Activated CD8-positive, alpha-beta memory T cell treated with anti-CD3 and anti-CD28 coated beads for 36 hours (primary cell): ENCODE measurements around the gene MACO1. TPM values are rescaled to one million over a fixed set of nuclear protein-coding genes. Genes with fewer than 3 reads are reported as not detected.

Source experiments
- CTCF ChIA-PET: fragments of 350-600 bp; sonication (Branson Sonifier 250); formaldehyde crosslinking; loops from one replicate; lab custom pipeline; 2021; ENCODE audit warnings: antibody characterized with exemption; lab: Charles Lee
- POLR2A ChIA-PET: fragments of 350-600 bp; sonication (Branson Sonifier 250); formaldehyde crosslinking; loops from one replicate; lab custom pipeline; 2021; ENCODE audit warnings: antibody characterized with exemption; lab: Charles Lee
- total RNA-seq, 2 experiments: library from RNA; stranded (reverse); gene quantifications; one replicate each; pipeline ENCODE4 v1.2.3, GENCODE V29; 2021

MACO1 gene
- total RNA-seq, 2 experiments from 2014 or later, result 15.0 to 16.4 TPM

DNA sequence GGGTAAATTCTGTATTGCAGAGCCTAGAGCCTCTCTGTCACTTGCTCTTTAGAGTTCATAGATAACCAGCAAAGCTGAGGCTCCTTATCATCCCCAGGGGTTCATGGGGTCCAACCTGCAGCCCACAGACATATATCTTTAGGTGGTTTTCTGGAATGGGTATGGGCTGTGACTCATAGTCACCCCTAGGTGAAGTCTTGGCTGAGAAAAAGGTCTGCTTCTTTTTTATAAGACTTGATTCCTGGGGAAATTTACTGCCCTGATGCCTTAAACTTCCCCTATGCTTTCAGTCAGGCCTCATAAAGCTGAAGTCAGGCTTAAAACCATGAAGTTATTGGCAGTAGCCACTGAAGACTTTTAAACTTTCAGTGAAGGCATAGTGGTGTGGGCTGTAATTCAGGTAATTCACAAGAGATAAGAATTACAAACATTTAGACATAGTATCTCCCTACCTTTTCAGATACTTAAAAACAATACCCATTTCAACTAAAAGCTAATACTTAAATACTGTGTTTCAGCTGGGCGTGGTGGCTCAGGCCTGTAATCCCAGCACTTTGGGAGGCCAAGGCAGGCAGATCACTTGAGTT, 46.8 kb downstream of the MACO1 start:
- CTCF ChIA-PET, result no interaction called here
- POLR2A ChIA-PET, result no interaction called here

DNA sequence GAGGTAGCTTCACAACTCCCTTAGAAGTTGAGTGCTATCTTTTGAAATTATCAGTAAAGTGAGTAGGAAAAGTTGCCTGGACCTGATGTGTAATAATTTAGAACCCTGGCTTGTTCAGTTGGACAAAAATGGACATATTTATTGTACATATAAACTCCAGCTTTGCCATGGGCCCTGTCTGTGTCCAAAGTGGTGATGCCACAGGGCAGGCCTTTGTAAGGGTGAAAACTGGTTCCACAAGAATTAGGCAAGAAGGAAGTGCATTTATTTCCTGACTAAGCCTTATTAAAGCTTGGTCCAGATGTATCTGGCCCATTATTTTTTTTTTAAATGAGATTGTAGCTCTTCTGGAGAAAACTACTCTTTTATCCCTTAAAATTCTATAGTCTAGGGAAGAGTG, 47.9 kb downstream of the MACO1 start:
- ChIA-PET POLR2A (no interaction called here), CTCF (interaction anchor here (1.3 kb wide), 1 partner anchor 10 kb away, joined by 3 read pairs; no protein-coding TSS in a partner anchor)

DNA sequence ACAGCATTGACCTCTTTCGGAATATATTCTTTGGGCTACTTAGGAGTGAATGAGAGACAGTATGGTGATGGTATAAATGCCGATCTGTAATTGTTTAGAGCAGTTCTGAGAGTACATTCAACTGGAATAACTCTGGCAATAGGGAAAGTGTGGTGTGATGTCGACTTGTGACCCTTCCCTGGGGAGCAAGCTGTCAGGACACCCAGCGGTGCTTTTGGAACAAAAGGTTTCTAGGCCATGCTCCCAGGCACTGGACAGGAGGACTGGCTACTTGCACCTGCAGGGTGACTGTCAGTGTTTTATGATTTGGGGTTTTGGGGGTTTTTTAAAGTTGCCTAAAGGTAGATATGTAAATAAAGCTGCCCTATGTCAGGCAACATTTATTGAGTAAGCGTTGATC, 50.9 kb downstream of the MACO1 start:
- ChIA-PET POLR2A (no interaction called here), CTCF (no interaction called here)

DNA sequence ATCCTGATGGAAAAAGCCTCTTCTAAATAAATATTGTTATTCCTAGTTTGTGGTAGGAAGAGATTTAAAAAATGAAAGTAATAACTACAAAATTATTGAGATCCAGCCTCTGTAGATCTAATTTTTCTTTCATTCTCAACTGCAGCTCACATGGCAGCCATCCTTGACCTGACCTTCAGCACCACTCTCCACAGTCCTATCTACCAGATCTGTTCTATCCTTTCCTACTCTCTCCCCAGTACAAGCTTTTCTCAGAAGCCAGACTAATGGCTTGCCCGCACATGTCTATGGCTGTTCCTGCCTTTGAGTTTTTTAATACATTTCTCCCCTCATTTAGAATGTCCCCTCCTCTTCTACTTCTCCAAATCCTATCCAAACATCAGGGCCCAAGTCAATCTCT, 51.5 kb downstream of the MACO1 start:
- CTCF ChIA-PET, result no interaction called here

DNA sequence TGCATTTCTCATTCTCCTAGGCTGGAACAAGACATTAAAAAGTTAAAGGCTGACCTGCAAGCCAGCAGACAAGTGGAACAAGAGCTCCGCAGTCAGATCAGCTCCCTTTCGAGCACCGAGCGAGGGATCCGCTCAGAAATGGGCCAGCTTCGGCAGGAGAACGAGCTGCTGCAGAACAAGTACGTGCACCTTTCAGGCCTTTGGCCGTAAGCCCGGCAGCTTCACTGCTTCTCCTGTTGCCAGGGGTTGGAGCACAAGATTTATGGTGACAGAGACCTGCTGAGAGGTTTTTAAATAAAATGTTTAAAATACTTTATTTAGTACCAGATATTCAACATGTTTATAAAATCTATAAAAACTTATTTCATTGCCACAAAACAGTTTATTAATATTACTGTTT, 53.4 kb downstream of the MACO1 start:
- ChIA-PET POLR2A (no interaction called here), CTCF (no interaction called here)

More for the DNA sequence above, 51.5 kb downstream of the MACO1 start:
- POLR2A ChIA-PET, result no interaction called here

DNA sequence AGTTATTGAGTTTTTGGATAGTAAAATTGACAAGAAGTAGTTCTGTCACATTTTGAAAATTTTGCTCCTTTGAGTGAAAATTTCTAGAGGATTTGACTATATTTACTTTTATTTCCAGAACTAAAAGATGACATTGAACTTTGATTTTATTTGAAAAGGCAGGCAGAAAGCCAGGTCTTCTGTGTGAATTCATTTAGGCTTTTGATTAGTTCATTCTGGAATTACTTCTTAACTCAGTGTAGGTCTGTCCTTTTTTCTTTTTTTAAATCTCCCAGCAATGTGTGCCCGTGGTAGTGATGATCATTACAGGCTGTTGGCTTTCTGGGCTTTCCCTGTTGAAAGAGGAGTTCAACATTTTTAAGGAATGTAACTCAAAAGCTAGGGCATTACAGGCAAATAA, 53.8 kb downstream of the MACO1 start:
- POLR2A ChIA-PET, result no interaction called here
- CTCF ChIA-PET, result interaction anchor here (0.9 kb wide), 1 partner anchor 48 kb away, joined by 3 read pairs; no protein-coding TSS in a partner anchor

DNA sequence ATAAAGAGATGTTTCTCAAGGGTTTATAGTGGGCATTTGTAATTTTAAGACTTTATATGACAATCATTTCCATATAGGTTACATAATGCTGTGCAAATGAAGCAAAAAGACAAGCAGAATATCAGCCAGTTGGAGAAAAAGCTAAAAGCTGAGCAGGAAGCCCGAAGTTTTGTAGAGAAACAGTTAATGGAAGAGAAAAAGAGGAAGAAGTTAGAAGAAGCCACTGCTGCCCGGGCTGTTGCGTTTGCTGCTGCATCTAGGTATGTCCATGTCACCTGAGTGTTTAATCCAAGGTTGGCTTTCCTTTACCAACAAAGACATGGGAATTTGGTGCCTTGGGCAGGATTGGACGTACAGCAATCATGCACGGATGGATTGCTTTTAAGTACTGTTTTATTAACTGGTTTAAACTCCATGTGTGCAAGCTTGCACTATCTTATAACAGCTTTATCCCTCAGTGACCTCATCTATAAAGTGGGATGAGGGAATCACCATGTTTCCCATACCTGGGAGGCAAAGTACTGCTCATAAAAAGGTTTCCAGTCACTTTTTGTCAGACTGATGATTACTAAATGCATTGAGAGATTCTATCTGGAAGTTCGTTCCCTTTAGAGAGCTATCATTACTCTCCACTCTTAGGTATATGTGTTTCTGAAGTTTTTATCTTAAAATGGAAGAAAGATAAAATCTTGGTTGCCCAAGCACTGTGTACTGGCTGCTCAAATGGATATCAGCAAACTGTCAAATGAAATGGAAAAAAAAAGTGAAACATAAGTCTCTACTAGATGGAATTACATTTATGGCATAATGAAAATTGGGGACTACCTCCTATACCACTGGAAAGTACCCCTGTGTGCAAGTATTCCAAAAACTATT, 55.1 kb downstream of the MACO1 start:
- CTCF ChIA-PET, result interaction anchor here (0.9 kb wide), 1 partner anchor 50 kb away, joined by 3 read pairs; no protein-coding TSS in a partner anchor
- POLR2A ChIA-PET, result no interaction called here

DNA sequence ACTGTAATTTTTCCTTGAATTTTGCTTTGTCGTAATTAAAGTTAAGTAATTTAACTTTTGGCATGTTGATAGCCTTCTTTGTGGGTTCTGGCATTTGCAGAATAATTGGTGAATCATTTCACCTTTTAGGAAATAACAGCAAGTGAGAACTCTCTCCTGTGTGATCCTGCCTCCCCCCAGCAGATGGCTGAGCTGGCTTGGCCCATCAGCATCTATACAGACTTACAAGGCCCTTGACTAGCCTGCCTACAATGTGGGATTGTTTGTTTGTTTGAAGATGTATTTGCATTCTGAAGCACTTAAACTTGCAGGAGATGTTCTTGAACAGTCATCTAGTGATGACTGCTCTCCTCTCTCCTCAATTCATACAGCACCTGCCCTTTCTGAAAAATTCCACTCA, 55.9 kb downstream of the MACO1 start:
- POLR2A ChIA-PET, result no interaction called here
- CTCF ChIA-PET, result interaction anchor here (0.9 to 1.6 kb wide), 2 partner anchors 12 to 17 kb away, joined by 4 read pairs; no protein-coding TSS in a partner anchor

DNA sequence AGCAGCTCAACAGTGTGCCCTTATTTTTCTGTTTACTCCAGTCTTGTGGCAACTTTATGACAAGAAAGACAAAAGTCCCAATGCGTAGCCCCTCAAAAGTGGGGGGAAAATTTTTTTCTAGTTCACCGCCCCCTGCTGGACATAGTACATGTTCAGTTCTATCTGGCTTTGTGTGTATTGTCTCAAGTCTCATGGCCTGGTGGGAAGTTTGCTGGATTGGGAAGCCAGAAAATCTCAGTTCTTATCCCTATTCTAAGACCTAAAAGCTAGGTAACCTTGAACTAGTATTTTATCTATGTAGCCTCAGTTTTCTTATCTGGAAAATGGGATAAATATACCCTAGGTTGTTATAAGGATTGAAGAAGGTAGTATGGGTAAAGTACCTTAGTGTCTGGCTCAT, 56.9 kb downstream of the MACO1 start:
- CTCF ChIA-PET, result interaction anchor here (0.9 to 1.8 kb wide), 4 partner anchors 11 to 33 kb away, joined by 4 to 5 read pairs (median 4); no protein-coding TSS in a partner anchor

DNA sequence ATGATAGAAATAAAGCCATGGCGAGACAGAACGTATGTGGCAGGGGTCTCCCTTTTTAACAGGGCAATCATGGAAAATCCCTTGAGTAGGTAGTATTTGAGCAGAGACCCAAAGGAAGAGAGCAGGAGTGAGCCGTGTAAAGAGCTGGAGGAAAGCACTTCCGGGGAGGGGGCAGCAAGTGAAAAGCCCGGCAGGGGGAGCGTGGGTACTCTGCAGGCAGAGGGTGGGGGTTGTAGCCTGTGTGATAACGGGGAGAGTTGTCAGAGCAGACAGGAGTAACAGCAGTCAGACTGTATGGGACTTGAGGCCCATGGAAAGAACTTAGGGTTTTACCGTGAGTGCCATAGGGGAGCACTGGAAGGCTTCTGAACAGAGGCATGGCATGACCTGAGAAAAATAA, 61.6 kb downstream of the MACO1 start:
- ChIA-PET POLR2A (no interaction called here), CTCF (no interaction called here)

More for the DNA sequence above, 56.9 kb downstream of the MACO1 start:
- POLR2A ChIA-PET, result no interaction called here

DNA sequence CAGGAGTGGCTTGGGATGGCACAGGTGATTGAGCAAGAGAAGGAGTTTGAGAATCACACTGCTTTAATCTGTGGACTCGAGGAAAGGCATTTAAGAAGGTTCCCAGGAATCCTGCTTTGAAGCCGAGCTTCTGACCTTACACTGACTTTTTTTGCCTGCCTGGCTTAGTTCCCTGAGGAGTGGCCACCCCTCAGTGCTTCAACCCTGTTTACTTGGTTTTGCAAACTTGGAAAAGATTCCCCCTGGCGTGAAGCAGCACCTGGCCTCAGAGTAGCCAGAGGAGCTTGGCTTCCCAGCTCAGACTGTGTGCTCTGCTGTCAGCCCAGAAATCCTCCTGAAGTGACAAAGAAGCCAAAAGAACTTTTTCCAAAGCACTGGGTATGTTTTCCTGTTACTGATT, 64.3 kb downstream of the MACO1 start:
- ChIA-PET POLR2A (no interaction called here), CTCF (no interaction called here)

DNA sequence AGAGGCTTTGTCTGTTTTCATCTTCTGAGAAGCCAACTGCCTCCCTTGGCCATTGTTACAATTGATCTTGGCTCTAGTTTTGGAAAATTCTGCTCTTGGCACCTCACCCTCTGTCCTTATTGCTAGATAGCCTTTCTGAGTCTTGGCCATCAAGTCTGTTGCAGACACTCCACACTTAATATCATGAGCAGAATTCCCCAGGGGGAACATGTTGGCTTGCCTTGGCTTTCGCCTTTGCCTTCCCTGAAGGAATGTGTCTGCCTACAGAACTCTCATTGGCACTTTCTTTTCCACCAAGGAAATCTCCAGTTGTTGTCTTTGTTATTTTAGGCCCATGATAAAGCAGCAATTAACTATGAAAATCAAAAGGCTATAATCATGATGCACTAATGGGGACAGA, 70.0 kb downstream of the MACO1 start:
- ChIA-PET POLR2A (no interaction called here), CTCF (interaction anchor here (1.4 kb wide), 1 partner anchor 13 kb away, joined by 5 read pairs; no protein-coding TSS in a partner anchor)

DNA sequence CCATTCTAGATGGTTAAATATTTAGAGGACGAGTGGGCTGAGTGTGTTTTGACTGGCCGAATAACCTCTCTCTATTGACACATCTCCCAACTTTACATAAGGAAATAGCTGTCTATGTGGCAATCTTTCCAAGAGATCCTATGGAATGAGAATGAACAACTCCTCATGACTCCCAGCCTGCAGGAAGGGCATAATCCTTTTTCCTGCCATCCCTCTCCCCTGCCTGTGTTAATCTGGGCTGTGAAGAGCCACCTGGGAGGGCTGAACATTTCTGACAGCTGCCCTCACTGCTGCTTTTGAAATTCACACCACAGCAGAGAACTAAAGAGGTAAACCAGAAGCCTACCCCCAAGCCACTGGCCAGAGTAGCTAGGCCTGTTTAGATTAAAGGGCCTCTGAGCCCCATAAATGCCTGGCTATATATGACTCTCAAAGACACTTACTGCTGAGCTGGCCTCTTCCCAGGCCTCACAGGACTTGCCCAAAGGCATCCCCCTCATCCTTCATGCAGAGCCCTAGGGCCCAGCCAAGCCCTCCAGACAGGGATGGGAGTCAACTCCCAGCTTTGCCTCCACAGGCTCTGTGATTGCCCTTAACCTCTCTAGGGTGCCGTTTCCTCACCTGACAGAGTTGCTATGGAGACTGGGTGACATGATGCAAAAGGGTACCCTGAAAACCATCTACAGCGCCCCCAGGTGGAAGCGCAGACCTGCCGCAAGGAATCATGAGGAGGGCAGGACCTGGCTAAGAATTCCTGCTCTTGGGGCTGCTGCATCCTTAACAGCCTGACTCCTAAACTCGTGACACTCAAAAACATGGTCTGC, 70.8 kb downstream of the MACO1 start:
- POLR2A ChIA-PET, result no interaction called here

DNA sequence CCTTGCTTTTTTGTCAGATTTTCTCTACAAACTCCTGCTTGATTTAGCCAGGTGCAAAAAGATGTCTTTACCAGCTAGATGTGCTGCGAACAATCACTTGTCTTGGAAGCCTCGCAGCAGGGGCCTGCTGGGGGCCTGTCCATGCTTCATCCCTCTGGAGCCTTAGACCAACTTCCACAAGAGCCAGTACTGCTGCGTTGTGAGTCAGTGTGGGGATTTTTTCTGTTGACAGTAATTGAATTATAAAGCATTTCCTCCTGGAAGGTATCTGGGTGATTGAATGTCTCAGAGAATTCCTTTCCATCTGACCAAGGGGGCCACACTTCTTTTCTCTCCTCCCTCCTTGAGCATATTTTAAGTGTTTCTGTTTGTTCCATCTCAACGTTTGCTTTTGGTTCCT, 72.3 kb downstream of the MACO1 start:
- POLR2A ChIA-PET, result no interaction called here
- CTCF ChIA-PET, result interaction anchor here (0.9 to 2.1 kb wide), 3 partner anchors 10 to 66 kb away, joined by 3 to 6 read pairs (median 6); no protein-coding TSS in a partner anchor

More for the DNA sequence above, 70.8 kb downstream of the MACO1 start:
- CTCF ChIA-PET, result interaction anchor here (0.7 to 1.4 kb wide), 2 partner anchors 14 to 20 kb away, joined by 3 to 5 read pairs; no protein-coding TSS in a partner anchor

DNA sequence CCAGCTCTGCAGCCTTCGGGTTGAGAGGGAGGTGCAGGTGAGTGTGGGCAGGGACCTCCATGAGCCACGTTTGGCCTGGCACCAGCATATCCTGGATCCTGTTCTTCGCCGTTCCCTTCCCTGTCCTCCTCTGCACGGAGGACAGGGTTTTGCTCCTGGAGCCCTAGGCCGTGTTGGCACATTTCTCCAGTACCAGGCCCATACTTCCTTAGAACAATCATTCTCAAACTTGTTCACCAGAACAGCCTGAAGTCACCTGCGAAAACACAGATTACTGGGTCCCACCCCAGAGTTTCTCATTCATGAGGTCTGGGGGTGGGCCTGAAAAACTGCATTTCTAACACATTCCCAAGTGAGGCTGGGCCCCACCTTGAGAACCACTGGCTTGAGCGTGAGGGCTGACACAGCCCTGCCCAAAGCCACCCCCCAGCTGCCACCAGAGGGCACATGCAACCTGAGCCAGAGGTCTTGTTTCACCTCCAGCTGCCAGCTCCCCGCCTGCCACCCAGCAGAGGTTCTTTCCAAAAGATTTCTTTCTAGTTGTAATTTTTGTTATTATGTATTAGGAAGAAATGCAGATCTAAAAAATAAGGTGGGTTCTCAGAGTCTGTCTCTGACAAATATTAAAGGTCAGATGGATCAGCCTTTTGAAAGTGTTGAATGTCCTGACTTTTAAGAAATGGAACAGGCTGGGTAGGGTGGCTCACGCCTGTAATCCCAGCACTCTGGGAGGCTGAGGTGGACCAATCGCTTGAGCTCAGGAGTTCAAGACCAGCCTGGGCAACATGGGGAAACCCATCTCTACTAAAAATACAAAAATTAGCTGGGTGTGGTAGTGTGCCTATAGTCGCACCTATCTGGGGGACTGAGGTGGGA, 73.1 kb downstream of the MACO1 start:
- CTCF ChIA-PET, result interaction anchor here (0.5 to 2.4 kb wide), 10 partner anchors 9 to 403 kb away, joined by 3 to 7 read pairs (median 3); partner anchors contain the start of gene STMN1
- POLR2A ChIA-PET, result no interaction called here

DNA sequence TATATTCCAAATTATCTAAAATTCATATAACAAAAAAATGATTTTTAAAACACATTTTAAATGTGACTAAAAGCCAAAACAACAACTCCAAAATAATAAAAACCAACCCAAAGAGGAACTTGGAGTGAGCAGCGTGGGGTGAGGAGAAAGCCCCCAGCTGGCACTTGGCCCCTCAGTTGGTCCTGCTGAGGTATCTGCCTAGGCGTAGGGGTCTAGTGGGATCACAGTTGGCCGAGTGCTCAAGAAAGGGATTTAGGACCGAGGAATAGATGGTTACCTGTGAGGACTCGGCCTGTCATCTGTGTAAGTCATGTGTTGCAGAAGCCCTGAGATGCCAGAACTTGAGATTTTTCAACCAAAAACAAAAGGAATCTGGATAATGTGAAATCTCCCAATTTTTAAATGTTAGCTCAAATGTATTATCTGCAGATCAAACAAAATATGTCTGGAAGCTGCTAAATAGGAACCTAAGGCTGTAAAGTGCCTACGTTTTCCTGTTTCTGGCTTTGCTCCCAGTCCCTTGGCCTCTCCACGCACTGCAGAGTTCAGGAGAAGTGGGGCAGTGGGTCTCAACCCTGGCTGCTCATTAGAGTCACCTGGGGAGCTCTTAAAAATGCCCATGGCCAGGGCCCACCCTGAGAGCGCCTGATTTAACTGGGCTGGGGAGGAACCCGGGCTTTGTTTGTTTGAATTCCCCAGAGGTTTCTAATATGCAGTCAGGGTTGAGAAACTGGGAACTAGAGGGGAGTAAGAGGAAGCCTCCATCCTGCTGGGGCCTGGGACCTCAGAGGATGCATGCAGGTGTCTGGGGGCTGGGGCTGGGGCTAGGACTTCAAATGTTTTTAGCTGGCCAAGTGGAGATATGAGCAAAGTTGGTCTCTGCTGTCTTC, 74.3 kb downstream of the MACO1 start:
- CTCF ChIA-PET, result interaction anchor here (0.6 to 2.4 kb wide), 7 partner anchors 8 to 401 kb away, joined by 3 to 7 read pairs (median 3); partner anchors contain the start of gene STMN1
- POLR2A ChIA-PET, result no interaction called here
